HUDEP-2 (cell line): Measurements from ENCODE around the gene GPR155.
"Not testable (repeated sequence)": the region's sequence is repeated elsewhere in the genome, so short reads cannot be mapped to it uniquely, and the experiment has no call there.

Experiments
- DNase-seq, 76 experiments: peaks; one replicate each; lab custom pipeline; 2025; ENCODE audit not compliant: unreplicated experiment in 76 of 76; lab: John Stamatoyannopoulos, UW

GPR155 gene

GRCh38 chr2:174444761-174445160 is 42.1 kb downstream of the GPR155 start:
- no peak for DNase-seq

GRCh38 chr2:174442546-174443510 is 44.0 kb downstream of the GPR155 start:
- DNase-seq = no peak

GRCh38 chr2:174439950-174440349 is 46.9 kb downstream of the GPR155 start:
- DNase-seq = no peak

- DNase-seq = no peak
These were observed 47.5 kb downstream of the GPR155 start for GRCh38 chr2:174439323-174439722.

DNA sequence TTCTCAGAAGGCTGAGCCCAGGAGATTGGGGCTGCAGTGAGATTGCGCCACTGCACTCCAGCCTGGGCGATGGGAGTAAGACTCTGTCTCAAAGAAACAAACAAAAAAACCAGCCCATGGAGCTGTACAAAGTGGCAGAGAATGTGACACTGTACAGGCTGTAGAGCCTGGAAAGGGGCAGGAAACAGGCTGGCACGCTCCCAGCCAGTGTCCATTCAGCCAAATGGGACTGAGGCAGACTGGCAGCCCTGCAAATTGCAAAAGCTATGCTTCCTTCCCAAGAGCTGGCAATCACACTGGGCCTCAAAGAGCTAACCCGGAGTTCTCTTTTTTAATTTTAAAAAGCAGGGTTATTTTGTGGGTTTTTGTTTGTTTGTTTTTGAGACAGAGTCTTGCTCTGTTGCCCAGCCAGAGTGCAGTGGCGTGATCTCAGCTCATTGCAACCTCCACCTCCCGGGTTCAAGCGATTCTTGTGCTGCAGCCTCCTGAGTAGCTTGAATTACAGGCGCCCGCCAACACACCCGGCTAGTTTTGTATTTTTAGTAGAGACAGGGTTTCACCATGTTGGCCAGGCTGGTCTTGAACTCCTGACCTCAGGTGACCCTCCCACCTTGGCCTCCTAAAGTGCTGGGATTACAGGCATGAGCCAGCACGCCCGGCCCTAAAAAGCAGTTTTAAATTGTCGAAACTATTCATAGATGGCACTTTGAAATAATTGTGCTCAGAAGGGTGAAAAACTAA is 48.5 kb downstream of the GPR155 start:
- DNase-seq = no peak

DNA sequence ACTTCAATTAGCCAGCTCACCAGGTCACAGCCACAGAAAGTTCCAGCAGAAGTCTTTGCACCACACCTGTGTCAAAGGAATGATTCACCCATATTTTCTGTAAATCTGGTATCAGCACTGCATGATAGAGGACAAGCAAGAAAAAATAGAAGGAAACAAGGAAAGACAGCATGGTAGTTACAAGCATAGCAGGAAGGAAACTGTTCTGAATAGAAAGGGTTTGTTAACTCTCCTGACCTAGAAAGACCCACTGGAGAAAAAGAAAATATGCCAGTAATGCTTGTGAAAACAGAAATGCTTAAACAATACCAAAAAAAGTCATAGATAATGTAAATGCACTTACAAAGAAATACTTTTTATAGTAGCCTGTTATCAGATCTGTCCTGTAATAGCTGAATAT is 50.5 kb downstream of the GPR155 start:
- no peak for DNase-seq

GRCh38 chr2:174431902-174432301 is 54.9 kb downstream of the GPR155 start:
- DNase-seq = no peak

- no peak for DNase-seq
These were observed 56.8 kb downstream of the GPR155 start for GRCh38 chr2:174430066-174430465.

- no peak for DNase-seq
These were observed 58.6 kb downstream of the GPR155 start for GRCh38 chr2:174428214-174428613.

- no peak for DNase-seq
These were observed 74.6 kb downstream of the GPR155 start for GRCh38 chr2:174412256-174412655.

DNA sequence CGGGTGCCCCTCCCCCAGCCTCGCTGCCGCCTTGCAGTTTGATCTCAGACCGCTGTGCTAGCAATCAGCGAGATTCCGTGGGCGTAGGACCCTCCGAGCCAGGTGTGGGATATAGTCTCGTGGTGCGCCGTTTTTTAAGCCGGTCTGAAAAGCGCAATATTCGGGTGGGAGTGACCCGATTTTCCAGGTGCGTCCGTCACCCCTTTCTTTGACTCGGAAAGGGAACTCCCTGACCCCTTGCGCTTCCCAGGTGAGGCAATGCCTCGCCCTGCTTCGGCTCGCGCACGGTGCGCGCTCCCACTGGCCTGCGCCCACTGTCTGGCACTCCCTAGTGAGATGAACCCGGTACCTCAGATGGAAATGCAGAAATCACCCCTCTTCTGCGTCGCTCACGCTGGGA is 76.8 kb downstream of the GPR155 start:
- DNase-seq = peak in 1 of 76 experiments; percentile 22

GRCh38 chr2:174403628-174404027 is 83.2 kb downstream of the GPR155 start:
- no peak for DNase-seq

DNA sequence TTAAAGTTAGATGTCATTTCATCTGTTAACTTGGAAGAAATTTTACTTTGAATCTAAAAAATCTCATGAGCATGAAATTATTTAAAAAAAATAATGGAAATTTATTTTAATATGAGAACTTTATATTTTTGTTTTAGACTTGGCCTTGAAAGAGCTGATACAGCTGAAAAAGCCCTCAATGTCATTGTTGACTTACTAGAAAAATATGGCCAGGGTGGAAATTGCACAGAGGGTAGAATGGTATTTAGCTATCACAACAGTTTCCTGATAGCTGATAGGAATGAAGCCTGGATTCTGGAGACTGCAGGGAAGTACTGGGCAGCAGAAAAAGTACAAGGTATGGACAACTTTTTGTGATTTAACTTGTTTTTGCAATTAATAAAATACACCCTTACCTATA is 86.0 kb downstream of the GPR155 start:
- DNase-seq = no peak

DNA sequence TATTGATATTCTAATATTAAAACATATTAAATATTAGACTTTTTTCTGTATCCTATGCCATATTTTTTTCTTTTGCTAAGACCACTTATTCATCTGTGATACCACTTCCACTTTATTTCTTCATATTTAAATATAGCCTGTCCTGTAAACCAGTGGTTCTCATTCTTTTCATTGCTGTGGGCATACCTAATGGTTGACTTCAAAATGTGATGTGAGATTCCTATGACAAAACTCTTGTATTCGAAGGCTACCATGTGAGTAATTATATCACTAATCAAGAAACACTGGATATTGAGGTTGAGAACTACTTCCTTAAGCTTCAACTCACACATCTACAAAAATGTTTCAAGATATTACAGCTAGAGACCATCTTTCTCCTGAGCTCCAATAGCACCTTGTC is 87.7 kb downstream of the GPR155 start:
- DNase-seq = no peak

- DNase-seq = no peak
These were observed 89.1 kb downstream of the GPR155 start for GRCh38 chr2:174397773-174398172.

DNA sequence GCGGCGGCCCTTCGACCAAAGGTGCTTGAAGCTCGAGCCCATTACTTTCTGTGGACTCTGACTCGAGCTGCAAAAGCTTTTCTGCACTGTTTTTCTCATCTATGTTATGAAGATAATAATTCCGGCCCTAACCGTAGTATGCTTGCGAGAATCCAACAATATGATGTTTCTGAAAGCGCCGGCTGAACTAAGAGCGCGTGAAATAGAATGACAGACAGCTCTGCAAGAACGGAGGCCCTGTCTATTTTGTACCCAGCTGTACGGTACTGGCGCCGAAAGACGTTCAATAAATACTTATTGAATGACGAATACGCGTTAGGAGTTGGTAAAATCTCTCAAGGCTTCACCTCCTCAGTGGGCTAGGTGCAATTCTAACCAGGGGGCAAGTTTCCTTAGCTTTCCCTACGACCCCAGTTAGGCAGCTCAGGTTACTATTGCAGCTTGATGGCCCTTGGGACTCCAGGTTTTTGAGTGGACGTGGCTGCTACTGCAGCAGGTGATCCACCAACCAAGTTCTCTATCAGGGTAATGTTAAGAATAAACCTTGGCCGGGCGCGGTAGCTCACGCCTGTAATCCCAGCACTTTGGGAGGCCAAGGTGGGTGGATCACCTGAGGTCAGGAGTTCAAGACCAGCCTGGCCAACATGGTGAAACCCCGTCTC is 90.7 kb downstream of the GPR155 start:
- DNase-seq = peak in 2 of 76 experiments; percentile 5 to 20

DNA sequence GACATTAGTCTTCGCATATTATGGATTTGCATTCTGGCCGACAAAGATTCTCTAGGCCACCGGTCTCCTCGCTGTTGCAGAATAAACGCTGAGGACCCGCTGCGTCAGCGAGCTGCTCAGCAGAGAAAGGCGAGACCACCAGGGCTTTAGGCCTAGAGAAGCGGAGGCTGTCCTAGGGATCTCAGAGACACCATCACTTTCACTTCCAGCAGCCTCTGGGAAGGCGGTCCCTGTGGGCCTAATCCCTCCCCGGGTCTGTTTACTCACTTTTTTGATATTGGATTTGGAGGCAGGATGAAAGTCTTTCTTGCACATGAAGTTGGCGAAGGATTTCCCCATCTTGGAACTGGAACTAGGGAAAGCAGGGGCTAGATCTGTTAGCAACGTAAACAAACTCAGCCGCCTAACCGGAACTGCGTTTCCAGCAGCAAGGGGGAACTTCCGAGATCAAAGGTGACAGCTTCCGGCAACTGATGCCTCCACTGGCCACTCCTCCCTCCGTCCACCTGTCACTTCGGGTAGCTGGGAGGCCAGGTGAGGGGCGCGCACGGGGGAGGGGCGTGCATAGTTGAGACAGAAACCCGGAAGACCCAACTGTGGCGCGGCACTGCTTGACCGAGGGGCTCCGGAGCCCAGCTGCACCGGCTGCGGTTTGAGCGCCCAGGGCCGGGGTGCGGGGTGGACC is 91.4 kb downstream of the GPR155 start, which contains the start of gene SCRN3:
Gene SCRN3, plus strand, starts transcription at position 447 of the 685 bp plus-strand sequence. CDS start 2,554 bp downstream, outside the sequence.
- peak in 70 of 76 experiments; percentile 11 to 72 (median 48) for DNase-seq

- no peak for DNase-seq
These were observed 94.1 kb downstream of the GPR155 start for GRCh38 chr2:174392706-174393105.

- DNase-seq = not testable (repeated sequence)
These were observed 96.5 kb downstream of the GPR155 start for GRCh38 chr2:174390303-174390702.

GRCh38 chr2:174389542-174389941 is 97.3 kb downstream of the GPR155 start:
- DNase-seq = no peak
